Hematopoietic multipotent progenitor cell treated with erythropoietin and hydrocortisone succinate and interleukin-3 and kit ligand, for 8 days (in vitro differentiated cells): ENCODE measurements around the gene AGBL4.
A peak's percentile ranks its signal among the peaks of the same experiment; 100 is the strongest.

Experiments used
- DNase-seq: peaks from one replicate; pipeline ENCODE4 v3.0.0-alpha.2; 2015

AGBL4 gene

DNA sequence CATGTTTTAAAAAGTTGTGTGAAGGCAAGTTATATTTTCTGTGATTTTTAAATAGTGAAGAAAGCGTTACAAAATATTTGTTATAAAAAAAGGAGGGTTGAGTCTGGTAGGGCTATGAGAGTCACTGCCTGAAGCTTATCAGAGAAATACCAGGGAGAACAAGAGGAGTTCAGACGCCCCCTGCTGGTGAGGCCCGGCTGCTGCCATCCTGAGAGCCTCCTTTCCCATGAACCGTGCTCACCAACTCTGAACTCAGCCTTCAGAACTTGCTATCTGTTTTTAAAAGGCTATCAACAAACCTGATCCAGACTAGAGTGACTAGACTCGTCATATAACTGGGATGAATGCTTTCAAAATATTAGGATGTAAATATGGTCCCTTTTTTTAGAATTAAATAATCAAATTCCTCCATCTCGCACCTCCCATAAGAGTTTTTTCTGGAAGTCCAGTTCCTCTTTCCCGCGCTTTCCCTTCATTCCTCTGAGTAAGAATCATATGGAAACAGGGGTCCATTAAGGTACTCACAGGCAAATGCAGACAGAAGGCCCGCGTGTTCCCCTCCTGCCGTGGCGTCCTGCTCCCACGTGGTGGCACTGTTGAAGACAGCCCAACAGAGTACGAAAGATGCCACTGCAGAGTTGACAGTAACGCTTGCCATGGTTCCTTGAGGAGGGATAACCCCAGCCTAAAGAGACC, 1525.5 kb downstream of the AGBL4 start:
- peak; percentile 81 for DNase-seq

DNA sequence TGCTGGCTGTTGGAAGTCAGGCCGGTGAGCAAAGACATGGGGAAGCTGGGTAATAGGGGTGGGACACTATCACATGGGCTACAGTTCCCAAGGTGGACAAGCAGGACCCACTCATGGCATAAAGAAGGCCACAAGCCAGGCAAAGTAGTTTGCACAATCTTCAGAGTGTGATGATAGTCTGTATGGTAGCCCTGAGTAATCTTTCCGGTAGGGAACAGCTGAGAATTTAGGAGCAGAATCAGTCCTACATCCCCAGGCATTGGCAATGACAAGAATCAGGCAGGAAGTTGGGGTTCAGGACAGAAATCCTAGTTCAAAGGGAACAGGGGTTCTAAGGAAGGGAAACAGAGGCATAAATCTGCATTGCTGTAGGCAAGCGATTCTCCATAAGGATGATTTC, 1527.8 kb downstream of the AGBL4 start:
- DNase-seq: no peak

DNA sequence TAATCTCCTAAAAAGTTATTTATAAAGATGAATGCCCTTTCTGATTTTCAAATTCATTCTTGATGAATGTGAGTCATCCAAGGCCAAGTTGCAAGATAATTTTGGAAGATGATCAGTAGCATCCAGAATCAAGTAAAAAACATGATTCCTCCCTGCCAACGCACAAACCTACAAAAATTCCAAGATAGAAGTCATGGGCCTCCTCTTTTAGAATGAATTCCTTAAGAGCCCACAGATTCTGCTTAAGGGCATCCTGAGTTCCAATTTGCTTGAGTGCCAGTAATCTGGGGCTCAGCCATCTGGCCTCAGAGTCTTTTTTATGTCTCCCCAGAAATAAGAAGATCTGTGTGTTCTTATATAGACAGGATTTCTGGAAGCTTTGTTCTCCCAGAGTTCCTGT, 1528.6 kb downstream of the AGBL4 start:
- DNase-seq: no peak

DNA sequence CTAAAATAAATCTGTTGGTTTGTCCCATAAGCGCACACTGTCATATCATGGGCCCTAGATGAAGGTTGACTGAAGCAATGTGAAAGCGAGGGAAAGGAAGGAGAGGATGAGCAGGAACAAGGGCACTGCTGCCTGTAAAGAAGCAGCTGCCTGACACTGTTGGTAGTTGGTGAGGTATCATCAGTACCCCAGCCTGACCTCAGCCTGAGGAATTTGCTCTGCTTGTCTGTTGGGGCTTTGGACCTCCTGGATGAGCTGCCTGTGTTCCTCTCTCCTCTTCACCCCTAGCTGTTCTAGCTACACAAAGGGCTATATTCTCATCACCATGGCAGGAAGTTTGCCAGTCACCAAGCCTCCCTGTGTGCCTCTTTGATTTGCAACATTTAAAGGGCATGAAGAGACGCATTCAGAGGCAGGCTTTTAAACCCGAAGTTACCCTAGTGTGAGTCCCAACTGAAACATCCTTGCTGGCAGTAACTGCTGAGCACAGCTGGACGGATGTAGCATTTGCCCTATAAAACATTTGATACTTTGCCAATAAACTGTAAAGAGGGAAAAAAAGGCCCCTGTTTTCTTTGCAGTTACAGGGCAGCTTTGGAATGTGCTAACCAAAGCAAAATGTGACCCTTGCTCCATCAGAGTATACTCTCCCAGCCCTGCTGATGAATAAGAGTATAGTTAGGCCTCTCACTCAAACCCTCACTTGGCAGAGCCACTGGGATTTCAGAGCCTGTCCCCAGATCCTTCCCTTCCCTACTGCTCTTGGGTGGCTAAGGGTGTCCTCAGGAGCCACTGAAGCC, 1529.6 kb downstream of the AGBL4 start:
- no peak for DNase-seq

DNA sequence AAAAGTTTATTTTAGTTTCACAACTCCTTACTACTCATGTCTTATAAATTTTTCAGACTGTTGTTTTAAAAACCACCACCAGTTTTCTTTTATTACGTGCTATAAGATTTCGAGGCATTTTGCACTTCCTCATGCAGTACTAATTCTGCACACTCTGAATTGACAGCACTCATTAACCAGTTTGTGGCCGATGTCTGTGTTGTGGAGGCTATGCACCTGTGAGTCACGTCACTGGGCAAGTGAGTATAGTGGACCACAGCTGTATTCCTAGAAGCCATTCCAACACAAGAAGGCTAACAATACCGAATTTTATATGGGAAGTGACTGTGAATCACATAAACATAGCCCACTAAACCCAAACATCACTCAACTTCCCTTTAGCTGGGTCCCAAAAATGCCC, 1530.7 kb downstream of the AGBL4 start:
- no peak for DNase-seq

DNA sequence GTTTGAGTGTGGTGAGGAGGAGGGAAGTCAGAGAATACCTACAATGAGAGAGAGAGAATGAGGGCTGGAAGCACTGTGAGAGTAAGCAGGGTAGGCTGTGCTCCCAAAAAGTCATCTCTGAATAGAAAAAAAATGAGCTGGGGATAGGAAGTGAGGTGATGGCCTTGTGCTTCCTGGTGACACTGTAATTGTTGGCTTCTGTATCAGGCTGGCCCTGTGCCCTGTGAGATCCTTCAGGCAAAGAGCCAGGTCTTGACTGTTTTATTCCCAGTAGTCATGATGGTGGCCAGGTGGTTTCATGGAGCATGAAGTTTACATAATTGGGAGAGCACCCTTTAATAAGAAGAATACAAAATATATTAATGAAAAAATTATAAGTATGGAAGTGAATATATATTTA, 1531.4 kb downstream of the AGBL4 start:
- no peak for DNase-seq

DNA sequence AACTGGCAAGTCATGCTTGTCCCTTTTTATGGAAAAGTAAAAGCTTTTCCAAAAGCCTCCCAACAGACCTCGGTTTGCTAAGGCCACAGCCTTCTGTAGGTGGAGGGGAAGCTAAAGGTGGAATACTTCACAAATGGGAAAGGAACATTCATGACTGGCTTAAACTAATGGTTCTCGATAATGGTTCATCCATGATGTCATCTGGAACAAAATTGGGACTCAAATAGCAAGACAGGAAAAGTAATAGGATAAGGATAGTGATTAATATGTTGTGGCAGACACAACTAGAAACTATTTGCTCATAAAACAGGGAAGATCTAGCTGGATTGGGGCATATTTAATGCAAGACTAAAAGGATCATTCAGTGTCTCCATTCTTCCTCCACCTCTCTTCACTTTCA, 1535.0 kb downstream of the AGBL4 start:
- no peak for DNase-seq
